Astrocyte of the spinal cord (primary cell): ENCODE data around the gene CD86.

ENCODE experiments used
- DNase-seq: peaks from one replicate; pipeline ENCODE4 v3.0.0; 2011; ENCODE audit warnings: low read depth, low spot score
- H3K4me3 ChIP-seq: 2 replicates; pipeline ENCODE4 v1.5.1; 2011; ENCODE audit warnings: low read depth, mild to moderate bottlenecking, low read length, moderate library complexity
- in situ Hi-C: cut with HindIII; loops from 2 replicates; pipeline ENCODE4 v1.10.0; 2017; ENCODE audit warnings: low sequenced_read_pairs
- TF ChIP-seq, protein P1 (sequence below): IDR thresholded peaks from 2 replicates; pipeline ENCODE4 v1.5.1; 2012; ENCODE audit warnings: low read depth, mild to moderate bottlenecking, low read length, inconsistent platforms

CD86 gene, protein sequence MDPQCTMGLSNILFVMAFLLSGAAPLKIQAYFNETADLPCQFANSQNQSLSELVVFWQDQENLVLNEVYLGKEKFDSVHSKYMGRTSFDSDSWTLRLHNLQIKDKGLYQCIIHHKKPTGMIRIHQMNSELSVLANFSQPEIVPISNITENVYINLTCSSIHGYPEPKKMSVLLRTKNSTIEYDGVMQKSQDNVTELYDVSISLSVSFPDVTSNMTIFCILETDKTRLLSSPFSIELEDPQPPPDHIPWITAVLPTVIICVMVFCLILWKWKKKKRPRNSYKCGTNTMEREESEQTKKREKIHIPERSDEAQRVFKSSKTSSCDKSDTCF

GRCh38 chr3:122055215-122055614 is at the start of gene CD86:
TSS of gene CD86 (plus strand) at chr3:122055362. CDS start at chr3:122055490, 128 bp downstream.
- in situ Hi-C loops, result no loop called here
- no peak within 1 kb of the TSS for H3K4me3 ChIP-seq
- DNase-seq, result no peak
- TF ChIP-seq, protein P1, sequence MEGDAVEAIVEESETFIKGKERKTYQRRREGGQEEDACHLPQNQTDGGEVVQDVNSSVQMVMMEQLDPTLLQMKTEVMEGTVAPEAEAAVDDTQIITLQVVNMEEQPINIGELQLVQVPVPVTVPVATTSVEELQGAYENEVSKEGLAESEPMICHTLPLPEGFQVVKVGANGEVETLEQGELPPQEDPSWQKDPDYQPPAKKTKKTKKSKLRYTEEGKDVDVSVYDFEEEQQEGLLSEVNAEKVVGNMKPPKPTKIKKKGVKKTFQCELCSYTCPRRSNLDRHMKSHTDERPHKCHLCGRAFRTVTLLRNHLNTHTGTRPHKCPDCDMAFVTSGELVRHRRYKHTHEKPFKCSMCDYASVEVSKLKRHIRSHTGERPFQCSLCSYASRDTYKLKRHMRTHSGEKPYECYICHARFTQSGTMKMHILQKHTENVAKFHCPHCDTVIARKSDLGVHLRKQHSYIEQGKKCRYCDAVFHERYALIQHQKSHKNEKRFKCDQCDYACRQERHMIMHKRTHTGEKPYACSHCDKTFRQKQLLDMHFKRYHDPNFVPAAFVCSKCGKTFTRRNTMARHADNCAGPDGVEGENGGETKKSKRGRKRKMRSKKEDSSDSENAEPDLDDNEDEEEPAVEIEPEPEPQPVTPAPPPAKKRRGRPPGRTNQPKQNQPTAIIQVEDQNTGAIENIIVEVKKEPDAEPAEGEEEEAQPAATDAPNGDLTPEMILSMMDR, result no peak

GRCh38 chr3:122006267-122006666 is 48.9 kb upstream of the CD86 start:
- no peak for DNase-seq
- TF ChIP-seq, protein P1, result no peak
- in situ Hi-C loops, result no loop called here
- H3K4me3 ChIP-seq, result no peak overlapping the region

GRCh38 chr3:122008166-122008565 is 47.0 kb upstream of the CD86 start:
- in situ Hi-C loops, result no loop called here
- TF ChIP-seq, protein P1, result no peak
- no peak for DNase-seq
- H3K4me3 ChIP-seq, result no peak overlapping the region

GRCh38 chr3:122010506-122010905 is 44.7 kb upstream of the CD86 start:
- no peak for DNase-seq

DNA sequence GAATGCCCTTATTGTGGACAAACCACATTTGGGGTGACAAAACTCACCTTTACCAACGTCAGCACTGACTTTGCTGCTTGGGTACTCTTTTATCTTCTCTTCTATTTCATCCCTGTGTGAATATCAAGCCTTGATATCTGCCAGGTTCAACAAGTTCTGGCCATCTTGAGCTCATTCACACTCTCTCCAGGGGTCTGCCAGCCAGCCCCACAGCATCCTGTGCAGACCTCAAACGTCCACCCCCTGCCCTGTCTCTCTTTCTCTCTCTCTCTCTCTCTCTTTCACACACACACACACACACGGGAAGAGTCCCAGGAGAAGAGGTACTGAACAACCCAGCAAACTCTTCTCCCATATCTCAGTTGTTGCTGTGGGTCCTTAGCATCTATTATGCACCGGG is 43.8 kb upstream of the CD86 start:
- H3K4me3 ChIP-seq, result no peak overlapping the region
- no peak for DNase-seq
- TF ChIP-seq, protein P1, result no peak
- in situ Hi-C loops, result no loop called here

More at GRCh38 chr3:122010506-122010905, 44.7 kb upstream of the CD86 start:
- in situ Hi-C loops, result no loop called here
- TF ChIP-seq, protein P1, result no peak
- no peak overlapping the region for H3K4me3 ChIP-seq

DNA sequence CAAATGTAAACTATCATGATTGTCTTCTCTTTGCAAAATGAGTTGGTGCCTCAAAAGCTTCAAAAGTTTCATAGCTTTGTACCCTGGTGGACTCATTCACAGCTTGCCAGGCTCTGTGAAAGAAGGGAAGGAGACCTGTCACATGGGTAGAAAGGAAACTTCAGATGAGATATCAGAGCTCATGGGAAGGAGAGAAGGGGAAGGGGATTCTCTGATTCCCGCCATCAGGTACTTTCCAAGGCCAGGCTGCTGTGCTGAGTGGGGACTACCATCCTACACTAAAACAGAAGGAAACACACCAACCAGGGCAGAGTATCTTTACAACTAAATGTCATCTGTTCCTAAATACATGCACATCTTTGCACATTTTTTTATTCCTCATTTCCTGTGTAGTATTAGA is 42.3 kb upstream of the CD86 start:
- DNase-seq, result no peak
- in situ Hi-C loops, result no loop called here
- TF ChIP-seq, protein P1, result no peak
- H3K4me3 ChIP-seq, result no peak overlapping the region
